Neural progenitor cell (in vitro differentiated cells): ENCODE results near the gene MAPRE2. TPM values are rescaled to one million over a fixed set of nuclear protein-coding genes. Genes with fewer than 3 reads are reported as not detected.

ENCODE experiments used
- DNase-seq: peaks from one replicate; pipeline ENCODE4 v3.0.0-alpha.2; 2016; ENCODE audit warnings: low spot score
- H2AFZ ChIP-seq: fragments of 200-600 bp; sonication (generic); replicated peaks from 2 replicates; pipeline ENCODE4 v1.6.1; 2016; ENCODE audit warnings: antibody characterized with exemption
- H3F3A ChIP-seq: fragments of 200-600 bp; sonication (generic); 2 replicates; pipeline ENCODE4 v1.6.1; 2016; ENCODE audit warnings: antibody characterized with exemption, low read depth
- H3K27ac ChIP-seq: fragments of 200-600 bp; sonication (generic); 2 replicates; pipeline ENCODE4 v1.5.1; 2016; ENCODE audit warnings: mild to moderate bottlenecking
- H3K27me3 ChIP-seq: fragments of 200-600 bp; sonication (generic); 2 replicates; pipeline ENCODE4 v1.6.1; 2016; ENCODE audit warnings: mild to moderate bottlenecking, moderate library complexity
- H3K36me3 ChIP-seq: fragments of 200-600 bp; sonication (generic); 2 replicates; pipeline ENCODE4 v1.5.1; 2016
- H3K4me1 ChIP-seq: fragments of 200-600 bp; sonication (generic); 2 replicates; pipeline ENCODE4 v1.6.1; 2016; ENCODE audit warnings: mixed run types
- H3K4me2 ChIP-seq: fragments of 200-600 bp; sonication (generic); 2 replicates; pipeline ENCODE4 v1.6.1; 2016
- H3K4me3 ChIP-seq: fragments of 200-600 bp; sonication (generic); 2 replicates; pipeline ENCODE4 v1.5.1; 2016
- H3K79me2 ChIP-seq: fragments of 200-600 bp; sonication (generic); 2 replicates; pipeline ENCODE4 v1.6.1; 2016; ENCODE audit warnings: low read depth
- H3K9ac ChIP-seq: fragments of 200-600 bp; sonication (generic); 2 replicates; pipeline ENCODE4 v1.6.1; 2016
- H3K9me3 ChIP-seq: fragments of 200-600 bp; sonication (generic); 2 replicates; pipeline ENCODE4 v1.5.1; 2016; ENCODE audit warnings: low read depth
- H4K20me1 ChIP-seq: fragments of 200-600 bp; sonication (generic); 2 replicates; pipeline ENCODE4 v1.6.1; 2016; ENCODE audit warnings: low read depth
- H3K27ac Mint-ChIP-seq: 3 replicates; pipeline ENCODE4 v1.8.0; 2021; ENCODE audit warnings: mixed read lengths
- H3K27me3 Mint-ChIP-seq: 2 replicates; pipeline ENCODE4 v1.8.0; 2022; ENCODE audit warnings: low read depth, mild to moderate bottlenecking, inconsistent platforms, moderate library complexity, mixed read lengths; ENCODE audit not compliant: insufficient read depth
- H3K36me3 Mint-ChIP-seq: 3 replicates; pipeline ENCODE4 v1.8.0; 2021; ENCODE audit warnings: mixed read lengths
- H3K4me1 Mint-ChIP-seq: 3 replicates; pipeline ENCODE4 v1.8.0; 2021; ENCODE audit warnings: mixed read lengths
- H3K4me3 Mint-ChIP-seq: 3 replicates; pipeline ENCODE4 v1.8.0; 2021; ENCODE audit warnings: mild to moderate bottlenecking, moderate library complexity, mixed read lengths
- H3K9me3 Mint-ChIP-seq: 3 replicates; pipeline ENCODE4 v1.8.0; 2020; ENCODE audit warnings: mixed read lengths
- EZH2 ChIP-seq: fragments of 200-600 bp; sonication (generic); IDR thresholded peaks from 2 replicates; pipeline ENCODE4 v1.6.1; 2017; ENCODE audit warnings: antibody characterized with exemption, mild to moderate bottlenecking, moderate library complexity
- EZH2phosphoT487 ChIP-seq: fragments of 200-600 bp; sonication (generic); IDR thresholded peaks from 2 replicates; pipeline ENCODE4 v1.6.1; 2017; ENCODE audit warnings: antibody characterized with exemption
- total RNA-seq: library from RNA; depleted of rRNA; stranded (reverse); fragments of >200 nt; gene quantifications from 2 replicates; pipeline ENCODE4 v1.2.3, GENCODE V29; 2015; ENCODE audit warnings: low replicate concordance
- TF ChIP-seq, protein P1 (sequence below): fragments of 200-600 bp; sonication (generic); IDR thresholded peaks from 2 replicates; pipeline ENCODE4 v1.5.1; 2017; ENCODE audit warnings: antibody characterized with exemption, mild to moderate bottlenecking

The MAPRE2 gene
- total RNA-seq, result 28.9 and 34.6 TPM in 2 replicates

DNA sequence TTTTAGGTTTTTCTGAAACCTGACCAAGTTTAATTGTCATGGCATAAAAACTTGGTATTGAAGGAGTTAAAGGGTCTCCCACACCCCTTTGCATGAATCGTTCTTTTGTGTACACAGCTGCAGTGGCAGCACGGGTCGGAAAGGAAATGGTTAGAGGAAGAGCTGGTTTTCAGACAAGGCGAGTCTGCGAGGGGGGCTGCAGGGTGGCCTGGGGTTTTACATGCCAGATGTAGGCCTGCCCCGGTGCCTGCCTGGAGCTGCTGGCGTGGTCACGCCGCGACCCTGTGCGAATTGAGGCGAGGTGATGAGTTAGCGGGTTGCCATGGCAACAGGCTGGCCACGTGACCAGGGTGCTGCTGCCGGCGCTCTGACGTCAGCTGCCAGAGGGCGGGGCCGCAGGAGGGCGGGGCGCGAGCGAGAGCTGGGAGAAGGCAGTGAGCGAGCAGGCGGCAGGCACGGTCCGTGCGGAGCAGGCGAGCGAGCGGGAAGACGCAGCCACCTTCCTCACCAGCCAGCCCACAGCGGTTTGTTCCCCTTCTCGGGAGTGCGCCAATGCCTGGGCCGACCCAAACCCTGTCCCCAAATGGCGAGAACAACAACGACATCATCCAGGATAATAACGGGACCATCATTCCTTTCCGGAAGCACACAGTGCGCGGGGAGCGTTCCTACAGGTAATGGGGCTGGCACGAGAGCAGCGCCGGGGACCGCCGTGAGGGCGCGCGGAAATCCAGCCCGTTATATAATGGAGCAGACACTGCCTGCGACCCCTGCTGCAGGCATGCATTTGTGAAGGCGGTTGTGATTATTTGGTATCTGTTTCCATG is at the start of gene MAPRE2:
Gene MAPRE2, plus strand, starts transcription at position 426 of the 827 bp plus-strand sequence. Its CDS starts 127 bp downstream, at position 553.
- peaks cover 49% of the 10 kb centered on the region for H3K4me1 Mint-ChIP-seq

DNA sequence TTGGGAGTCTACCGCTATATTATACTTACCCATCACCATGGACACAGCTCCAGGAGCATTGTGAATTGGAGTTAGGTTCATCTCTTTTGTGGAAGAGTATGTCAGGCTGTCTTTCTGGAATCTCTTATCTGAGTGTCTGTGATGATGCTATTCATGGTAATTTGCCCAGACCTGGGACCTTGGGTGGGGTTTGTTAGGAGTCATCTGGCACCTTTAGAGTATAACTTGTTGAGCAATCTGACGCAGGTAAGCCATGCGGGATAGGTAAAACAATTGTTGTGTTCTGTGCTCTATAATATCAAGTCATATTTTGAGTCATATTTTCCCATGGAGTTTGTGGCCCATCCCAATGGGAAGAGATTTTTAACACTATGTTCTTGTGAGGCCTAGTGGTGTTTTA is 49.7 kb upstream of the MAPRE2 start:
- H3K27me3 Mint-ChIP-seq, result no peaks in the 10 kb centered on the region
- Histone ChIP-seq H3K4me1 (no peaks in the 10 kb centered on the region), H3K27ac (no peak overlapping the region), H3F3A (no peaks in the 10 kb centered on the region), H3K4me3 (no peak overlapping the region), H3K79me2 (no peaks in the 10 kb centered on the region), H3K36me3 (no peaks in the 10 kb centered on the region), H3K9ac (no peak overlapping the region), H3K27me3 (no peaks in the 10 kb centered on the region), H3K9me3 (no peaks in the 10 kb centered on the region), H2AFZ (peak overlapping the region; percentile 73), H3K4me2 (no peak overlapping the region), H4K20me1 (no peaks in the 10 kb centered on the region)
- no peak overlapping the region for H3K27ac Mint-ChIP-seq
- peaks cover 5% of the 10 kb centered on the region for H3K9me3 Mint-ChIP-seq
- peaks cover 4% of the 10 kb centered on the region for H3K4me1 Mint-ChIP-seq
- DNase-seq, result no peak
- TF ChIP-seq EZH2 (no peak), EZH2phosphoT487 (no peak)
- TF ChIP-seq, protein P1, sequence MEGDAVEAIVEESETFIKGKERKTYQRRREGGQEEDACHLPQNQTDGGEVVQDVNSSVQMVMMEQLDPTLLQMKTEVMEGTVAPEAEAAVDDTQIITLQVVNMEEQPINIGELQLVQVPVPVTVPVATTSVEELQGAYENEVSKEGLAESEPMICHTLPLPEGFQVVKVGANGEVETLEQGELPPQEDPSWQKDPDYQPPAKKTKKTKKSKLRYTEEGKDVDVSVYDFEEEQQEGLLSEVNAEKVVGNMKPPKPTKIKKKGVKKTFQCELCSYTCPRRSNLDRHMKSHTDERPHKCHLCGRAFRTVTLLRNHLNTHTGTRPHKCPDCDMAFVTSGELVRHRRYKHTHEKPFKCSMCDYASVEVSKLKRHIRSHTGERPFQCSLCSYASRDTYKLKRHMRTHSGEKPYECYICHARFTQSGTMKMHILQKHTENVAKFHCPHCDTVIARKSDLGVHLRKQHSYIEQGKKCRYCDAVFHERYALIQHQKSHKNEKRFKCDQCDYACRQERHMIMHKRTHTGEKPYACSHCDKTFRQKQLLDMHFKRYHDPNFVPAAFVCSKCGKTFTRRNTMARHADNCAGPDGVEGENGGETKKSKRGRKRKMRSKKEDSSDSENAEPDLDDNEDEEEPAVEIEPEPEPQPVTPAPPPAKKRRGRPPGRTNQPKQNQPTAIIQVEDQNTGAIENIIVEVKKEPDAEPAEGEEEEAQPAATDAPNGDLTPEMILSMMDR, result no peak
- H3K4me3 Mint-ChIP-seq, result no peak overlapping the region
- no peaks in the 10 kb centered on the region for H3K36me3 Mint-ChIP-seq

More for the DNA sequence above, at the start of gene MAPRE2:
- Histone ChIP-seq H3K9ac (peak within 1 kb of the TSS; percentile 47), H2AFZ (peak within 1 kb of the TSS; percentile 86), H3K27me3 (no peaks in the 10 kb centered on the region), H3K9me3 (no peaks in the 10 kb centered on the region), H3K79me2 (peaks cover 43% of the 10 kb centered on the region), H3F3A (peaks cover 14% of the 10 kb centered on the region), H3K4me2 (peak within 1 kb of the TSS; percentile 90), H3K4me3 (peak within 1 kb of the TSS; percentile 66), H3K4me1 (peaks cover 42% of the 10 kb centered on the region), H4K20me1 (peaks cover 16% of the 10 kb centered on the region), H3K27ac (peak within 1 kb of the TSS; percentile 76), H3K36me3 (no peaks in the 10 kb centered on the region)
- Mint-ChIP-seq H3K27me3 (peaks cover 4% of the 10 kb centered on the region), H3K27ac (peak within 1 kb of the TSS; percentile 87), H3K9me3 (no peaks in the 10 kb centered on the region), H3K4me3 (peak within 1 kb of the TSS; percentile 96), H3K36me3 (no peaks in the 10 kb centered on the region)
- DNase-seq, result peak; percentile 100
- TF ChIP-seq, protein P1, result peak; percentile 28
- TF ChIP-seq EZH2phosphoT487 (no peak), EZH2 (peak; percentile 34)

DNA sequence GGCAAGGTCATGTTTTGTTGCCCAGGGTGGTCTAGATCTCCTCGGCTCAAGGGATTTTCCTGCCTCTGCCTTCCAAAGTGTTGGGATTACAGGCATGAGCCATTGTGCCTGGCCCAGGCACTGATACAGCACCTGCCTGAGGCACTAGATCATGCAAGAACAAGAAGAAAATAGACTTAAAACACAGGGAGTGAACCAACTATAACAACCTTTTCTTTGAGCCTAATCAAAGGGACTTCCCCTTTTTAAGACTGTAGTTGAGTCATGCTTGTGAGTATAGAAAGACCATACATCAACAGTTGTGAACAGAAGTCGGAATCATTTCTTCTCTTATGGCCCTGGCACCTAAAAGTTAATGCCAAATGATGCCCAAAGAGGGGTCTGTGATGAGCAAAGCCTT is 47.9 kb upstream of the MAPRE2 start:
- Histone ChIP-seq H3K79me2 (no peaks in the 10 kb centered on the region), H2AFZ (no peak overlapping the region), H3K9me3 (no peaks in the 10 kb centered on the region), H3K4me1 (no peaks in the 10 kb centered on the region), H3K4me3 (no peak overlapping the region), H3K9ac (no peak overlapping the region), H3K27ac (no peak overlapping the region), H3K36me3 (no peaks in the 10 kb centered on the region), H3K27me3 (no peaks in the 10 kb centered on the region), H3F3A (no peaks in the 10 kb centered on the region), H4K20me1 (no peaks in the 10 kb centered on the region), H3K4me2 (no peak overlapping the region)
- Mint-ChIP-seq H3K27me3 (no peaks in the 10 kb centered on the region), H3K27ac (no peak overlapping the region), H3K36me3 (no peaks in the 10 kb centered on the region), H3K9me3 (peaks cover 8% of the 10 kb centered on the region), H3K4me3 (no peak overlapping the region), H3K4me1 (peaks cover 4% of the 10 kb centered on the region)
- no peak for DNase-seq
- no peak for TF ChIP-seq EZH2phosphoT487
- TF ChIP-seq EZH2, result no peak
- TF ChIP-seq, protein P1, result no peak
